ENCODE results near the gene CCDC71L.

CCDC71L gene

DNA sequence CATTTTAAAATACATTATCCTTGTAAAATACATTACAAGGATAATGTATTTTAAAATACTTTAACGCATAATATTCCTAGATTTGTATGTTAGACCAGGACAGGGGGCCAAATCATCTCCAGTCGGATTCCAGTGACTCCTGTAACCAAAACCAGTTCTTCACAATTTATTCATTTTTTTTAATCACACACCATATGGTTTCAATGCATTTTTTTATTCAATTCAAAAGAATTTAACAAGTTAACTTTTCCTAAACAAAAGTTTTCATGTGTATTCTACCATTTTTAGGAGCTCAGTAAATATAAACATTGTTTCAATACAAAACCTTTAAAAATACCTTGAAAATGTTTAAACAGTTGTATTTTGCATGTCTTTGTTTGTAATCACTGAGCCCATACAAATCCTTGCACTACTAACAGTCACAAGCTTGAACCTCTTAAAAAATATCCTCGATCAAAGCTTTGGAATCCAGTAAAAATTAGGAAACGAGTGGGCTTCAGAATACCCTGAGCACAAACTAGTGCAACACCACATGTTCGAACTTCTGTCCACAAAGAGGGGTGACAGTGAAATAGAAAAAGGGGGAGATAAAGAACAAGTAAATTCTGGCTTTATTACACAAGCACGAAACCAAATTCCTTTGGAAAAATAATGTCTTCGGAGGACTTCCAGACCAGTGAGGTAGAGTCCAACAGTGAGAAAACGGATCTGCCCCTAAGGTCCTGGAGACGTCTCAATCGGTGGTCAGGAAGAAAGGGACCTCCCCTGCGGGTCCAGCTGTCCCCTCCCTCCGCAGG is 1.6 kb downstream of the CCDC71L start:
- no peak for DNase-seq (ENCODE audit: low spot score)

DNA sequence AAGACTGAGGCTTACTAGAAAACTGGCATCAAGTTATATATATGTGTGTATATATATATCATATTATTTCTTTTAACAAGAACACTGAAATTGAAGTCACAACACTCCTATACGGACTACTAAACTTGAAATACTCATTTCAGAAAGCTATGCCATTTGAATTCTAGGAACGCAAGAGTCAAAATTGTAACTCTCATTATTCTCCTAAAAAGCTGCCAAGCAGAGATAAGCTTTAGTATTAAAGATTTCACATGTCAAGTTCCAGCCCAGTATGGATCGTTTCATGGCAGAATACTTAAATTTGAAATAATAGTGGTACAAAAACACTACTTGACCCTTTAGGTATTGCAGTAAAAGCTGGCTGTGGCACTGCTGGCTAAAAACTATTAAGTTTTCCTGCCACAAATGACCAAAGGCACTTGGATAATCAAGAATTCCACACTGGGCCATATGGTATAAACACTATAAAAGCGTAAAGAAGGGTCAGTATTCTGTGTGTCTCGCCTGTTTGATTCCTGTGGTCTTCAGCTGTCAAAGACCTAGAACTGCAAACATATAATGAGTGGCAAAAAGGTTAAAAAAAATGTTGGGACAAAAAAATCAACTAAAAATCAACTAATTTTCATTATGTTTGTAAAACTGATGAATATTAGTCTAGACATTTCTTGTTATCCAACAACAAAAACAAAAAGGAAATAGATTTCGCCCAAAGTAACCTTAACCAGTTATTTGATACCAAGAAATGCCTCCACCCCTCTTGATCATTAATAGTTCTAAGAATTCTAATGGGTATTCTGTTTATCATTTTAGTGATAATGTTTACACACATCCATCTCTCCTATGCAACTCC is 2.4 kb downstream of the CCDC71L start:
- DNase-seq (ENCODE audit: low spot score) = no peak

DNA sequence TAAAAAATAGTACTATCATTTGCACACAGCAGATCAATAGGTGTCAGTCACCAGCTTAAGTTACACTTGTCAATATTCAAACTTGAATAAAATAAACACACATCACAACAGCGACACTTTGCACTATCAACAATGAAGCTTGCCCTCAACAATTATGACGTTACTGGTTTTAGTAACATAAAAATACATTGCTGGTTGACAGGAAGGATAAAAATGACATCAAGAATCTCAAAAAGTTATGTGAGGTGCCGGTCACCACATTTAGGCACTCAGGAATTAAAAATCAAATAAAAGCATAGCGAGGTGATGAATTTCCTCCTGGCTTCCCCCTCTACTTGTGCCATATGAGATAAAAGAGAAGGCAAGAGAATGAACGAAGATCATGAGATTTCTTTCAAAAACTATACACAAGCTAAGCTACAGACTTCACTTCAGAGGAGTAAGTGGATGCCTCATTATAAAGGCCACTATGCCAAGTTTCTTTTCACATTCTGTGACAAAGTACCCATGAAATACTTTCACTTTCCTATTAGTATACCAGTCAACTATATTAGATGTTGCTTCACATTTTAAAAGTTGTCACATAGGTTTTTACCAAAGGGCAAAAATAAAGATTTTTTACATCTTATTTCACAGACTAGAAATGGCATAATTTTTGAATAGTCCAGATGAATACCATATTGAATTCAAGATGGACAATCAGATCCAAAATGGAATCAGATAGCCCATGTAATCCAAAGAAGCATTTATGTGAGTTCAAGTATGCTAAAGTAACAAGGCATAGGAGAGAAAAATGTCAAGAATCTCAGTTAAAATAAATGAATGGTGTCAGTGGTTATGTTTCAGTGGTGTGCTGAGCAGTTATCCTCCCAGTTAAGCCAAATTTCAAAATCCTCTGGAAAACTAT is 3.6 kb downstream of the CCDC71L start:
- no peak for DNase-seq (ENCODE audit: low spot score)

DNA sequence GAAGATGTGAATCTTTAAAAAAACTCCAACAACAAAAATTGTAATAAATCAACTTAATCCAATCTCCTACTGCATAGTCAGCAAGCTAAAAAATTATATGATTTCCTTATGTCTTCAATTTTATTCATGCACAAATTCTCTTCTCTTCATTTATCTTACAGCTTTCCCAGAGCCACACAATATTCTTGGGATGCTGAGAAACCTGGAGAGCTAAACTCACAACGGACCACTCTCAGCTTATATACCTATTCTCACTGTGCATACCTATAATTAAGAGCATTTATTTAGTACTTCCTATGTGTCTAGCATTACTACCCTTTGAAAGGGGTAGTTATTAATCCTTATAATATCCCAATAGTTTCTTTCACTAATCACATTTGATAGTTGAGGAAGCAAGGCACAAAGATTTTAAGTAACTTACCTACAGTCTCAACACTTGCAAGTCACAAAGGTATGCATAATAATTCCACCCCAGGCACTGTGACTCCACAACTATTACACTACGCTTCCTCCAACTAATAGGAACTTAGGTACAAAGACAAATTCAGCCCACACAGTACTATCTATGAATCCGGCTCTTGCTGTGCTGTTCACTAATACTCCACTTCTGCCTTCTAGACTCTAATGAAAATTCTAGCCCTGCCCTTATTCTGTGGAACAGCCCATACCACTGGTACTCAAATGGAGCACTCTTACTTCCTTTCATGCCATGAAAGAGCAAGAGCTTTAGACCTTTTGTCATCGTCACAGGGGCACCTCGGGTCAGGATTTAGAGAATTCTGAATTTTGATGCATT is 5.1 kb downstream of the CCDC71L start:
- no peak for DNase-seq (ENCODE audit: low spot score)

DNA sequence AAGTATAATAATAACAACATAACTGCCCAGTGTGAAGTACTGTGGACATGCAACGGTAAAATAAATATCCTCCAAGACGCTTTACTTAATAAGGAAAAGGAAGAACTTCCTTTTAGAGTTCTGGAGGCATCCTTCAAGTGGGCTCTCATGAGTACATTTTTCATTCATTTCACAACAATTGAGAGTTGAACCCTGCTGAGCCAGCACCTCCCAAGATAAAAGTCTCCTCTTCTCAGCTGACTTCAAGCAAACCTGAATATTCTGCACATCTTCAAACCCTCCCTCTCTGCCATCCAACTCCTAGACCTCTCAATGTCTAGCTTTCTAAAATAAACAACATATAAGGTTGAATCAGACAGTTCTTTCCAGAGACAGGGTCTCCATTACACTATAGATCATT is 7.5 kb downstream of the CCDC71L start:
- DNase-seq (ENCODE audit: low spot score) = no peak

DNA sequence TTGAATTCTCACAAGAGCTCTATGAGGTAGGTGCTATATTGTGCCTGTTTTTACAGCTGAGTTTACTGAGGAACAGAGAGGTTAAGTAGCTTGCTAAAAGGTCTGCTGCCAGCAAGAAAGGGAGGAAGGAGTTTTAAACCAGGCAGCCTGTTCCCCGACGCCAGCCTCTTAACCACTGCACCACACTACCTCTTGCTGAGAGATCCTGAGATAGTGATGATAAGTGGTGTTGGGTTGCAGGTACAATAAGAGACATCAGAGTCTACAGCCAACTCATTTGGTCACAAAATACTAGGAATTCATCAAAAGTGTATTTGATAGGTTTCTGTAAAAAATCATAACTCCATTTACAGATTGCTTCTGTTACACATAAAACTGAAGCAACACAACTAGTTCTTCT is 8.0 kb downstream of the CCDC71L start:
- no peak for DNase-seq (ENCODE audit: low spot score)

DNA sequence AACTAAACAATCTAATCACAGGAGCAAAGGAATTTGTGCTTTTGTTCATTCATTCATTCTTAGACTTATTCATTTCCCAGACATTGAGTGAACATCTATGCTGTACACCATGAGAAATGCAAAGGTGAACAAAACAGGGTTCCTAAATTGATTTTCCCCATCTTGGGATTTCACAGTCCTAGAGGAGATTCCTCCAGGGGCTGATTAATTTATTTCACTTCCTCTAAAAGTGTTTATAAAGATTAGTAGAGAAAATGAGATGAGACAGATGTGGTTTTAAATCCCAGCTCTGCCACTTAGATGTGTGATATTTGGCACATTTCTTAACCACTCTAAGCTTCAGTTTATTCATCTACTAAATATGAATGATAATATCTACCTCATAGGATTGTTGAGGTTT is 8.9 kb downstream of the CCDC71L start:
- no peak for DNase-seq (ENCODE audit: low spot score)

DNA sequence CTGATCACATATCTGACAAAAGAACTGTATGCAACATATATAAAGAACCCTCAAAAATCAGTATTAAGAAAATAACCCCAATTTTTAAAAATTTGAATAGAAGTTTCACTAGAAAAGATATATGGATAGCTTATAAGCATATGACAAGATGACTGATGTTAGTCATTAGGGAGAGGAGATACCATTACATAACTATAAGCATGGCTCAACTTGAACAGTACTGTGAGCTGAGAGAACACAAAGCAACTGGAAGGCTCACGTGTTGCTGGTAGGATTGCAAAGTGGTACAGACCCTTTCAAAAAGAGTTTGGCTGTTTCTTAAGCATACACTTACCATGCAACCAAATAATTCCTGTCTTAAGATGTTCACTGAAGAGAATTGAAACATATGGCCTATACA is 14.7 kb downstream of the CCDC71L start:
- DNase-seq (ENCODE audit: low spot score) = no peak

DNA sequence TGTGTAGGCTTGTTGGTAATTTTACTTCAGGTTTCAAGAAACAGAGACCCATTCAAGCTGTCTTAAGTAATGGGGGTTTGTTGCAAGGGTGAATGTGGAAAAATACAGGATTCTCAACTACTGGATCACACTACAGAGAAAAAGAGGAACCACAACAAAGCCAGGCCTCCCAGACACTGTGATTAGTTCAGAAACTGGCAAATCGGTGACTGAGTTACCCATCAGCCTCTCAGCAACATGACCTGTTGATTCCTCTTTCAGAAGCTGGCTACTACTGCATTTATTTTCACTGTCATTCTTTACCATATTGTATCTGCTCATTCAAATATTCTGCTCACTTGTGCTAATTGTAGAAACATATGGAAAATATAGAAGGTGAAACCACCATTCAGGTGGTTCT is 16.0 kb downstream of the CCDC71L start:
- no peak for DNase-seq (ENCODE audit: low spot score)

DNA sequence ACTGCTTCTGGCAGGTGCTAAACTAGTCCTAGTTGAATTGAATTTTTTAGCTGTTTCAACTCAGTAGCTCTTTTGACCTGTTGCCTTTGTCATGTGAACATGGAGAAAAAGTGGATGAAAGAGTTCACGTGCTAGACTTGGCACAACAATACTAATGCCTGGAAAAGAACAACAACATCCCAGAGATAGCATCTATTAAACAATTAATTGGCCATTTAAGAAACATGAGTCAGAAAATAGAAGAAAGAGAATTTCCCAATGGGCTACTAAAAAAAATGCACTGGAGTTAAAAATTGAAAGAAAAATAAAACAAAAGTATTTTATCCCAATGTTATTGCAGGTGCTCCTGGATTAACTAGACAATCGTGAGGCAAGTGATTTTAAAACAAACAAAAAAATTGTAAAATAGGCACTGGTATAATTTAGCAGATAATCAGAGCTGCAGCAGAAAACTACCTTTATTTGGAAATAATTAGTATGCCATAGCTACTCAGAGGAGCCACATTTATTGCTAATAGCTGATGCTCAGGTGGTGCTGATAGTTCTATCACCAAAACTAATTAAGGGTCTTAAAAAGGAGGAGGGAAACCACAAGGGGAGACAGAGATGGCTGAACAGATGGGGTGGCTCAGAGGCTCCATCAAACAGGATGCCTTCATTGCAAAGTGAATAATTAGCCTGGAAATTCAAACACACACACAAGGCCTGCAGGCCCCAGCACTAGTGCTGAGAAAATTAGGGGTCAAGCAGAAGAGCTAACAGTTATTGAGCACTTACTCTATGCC is 17.6 kb downstream of the CCDC71L start:
- DNase-seq (ENCODE audit: low spot score) = no peak

DNA sequence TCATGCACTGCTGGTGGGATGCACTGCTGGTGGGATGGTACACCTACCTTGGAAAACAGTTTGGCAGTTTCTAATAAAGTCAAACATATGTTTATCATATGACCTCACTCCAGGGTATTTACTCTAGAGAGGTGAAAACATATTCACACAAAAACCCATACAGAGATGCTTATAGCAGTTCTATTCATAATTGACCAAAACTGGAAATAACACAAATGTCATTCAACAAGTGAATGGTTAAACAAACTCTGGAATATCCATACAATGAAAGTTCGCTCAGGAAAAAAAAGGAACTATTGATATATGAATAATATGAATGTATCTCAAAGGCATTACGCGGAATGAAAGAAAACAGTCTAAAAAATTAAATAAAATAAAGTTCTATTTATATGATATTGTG is 19.5 kb downstream of the CCDC71L start:
- DNase-seq (ENCODE audit: low spot score) = no peak

DNA sequence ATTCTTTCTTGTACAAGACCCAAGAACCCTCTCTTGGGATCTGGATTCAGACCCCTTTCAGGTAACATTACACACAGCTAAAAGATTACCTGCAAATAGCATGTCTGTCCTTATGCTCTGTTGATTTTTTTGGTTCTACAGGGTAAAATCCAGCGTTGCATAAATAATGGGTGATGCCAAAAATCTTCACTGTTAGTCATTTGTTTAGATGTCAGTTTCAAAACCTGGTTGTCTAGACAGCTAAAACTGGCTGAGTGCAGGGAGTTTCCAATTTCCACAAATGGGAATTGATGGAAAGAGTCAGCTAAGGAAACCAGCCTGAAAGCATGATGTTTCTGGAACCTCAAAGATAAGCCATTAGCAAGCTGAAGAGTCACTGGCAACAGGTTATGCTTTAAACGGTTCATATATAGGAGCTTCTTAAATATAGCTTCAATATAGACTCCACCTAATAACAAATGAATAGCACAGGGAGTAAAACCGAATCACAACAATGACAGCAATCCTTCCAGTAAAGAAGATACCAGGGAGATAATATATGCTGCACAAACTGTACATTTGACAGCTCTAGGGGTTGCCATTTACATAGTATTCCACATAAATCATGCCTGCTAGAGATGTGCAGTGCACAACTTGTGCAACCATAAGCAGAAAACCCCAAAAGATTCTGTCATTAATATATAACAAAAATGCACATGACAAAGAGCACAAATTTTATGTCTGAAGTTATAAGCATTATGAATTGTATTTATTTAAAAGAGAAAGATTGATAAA is 20.4 kb downstream of the CCDC71L start:
- DNase-seq (ENCODE audit: low spot score) = no peak

DNA sequence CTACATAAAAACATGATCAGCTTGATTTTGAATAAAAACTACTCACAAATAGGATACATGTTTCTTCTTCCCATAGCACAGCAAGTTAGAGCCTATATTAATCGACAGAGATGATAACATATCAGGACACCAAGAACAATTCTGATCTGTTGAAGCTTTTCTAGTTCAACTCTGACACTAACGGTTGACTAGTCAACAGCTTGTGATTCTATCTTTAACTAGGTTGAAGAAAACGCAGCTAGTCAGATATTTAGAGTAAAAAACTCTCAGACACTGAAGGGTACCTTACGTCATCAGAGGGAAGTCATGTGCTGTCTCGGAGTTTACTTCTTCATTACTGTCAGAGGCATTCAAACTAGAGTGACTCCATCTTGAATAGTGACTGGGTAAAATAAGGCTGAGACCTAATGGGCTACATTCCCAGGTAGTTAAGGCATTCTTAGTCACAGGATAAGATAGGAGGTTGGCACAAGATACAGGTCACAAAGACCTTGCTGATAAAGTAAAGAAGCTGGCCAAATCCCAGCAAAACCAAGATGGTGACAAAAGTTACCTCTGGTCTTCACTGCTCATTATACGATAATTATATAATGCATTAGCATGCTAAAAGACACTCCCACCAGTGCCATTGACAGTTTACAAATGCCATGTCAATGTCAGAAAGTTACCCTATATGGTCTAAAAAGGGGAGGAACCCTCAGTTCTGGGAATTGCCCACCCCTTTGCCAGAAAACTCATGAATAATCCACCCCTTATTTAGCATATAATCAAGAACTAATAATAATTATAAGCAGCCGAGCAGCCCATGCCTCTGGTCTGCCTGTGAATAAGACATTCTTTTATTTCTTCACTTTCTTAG is 21.3 kb downstream of the CCDC71L start:
- no peak for DNase-seq (ENCODE audit: low spot score)

DNA sequence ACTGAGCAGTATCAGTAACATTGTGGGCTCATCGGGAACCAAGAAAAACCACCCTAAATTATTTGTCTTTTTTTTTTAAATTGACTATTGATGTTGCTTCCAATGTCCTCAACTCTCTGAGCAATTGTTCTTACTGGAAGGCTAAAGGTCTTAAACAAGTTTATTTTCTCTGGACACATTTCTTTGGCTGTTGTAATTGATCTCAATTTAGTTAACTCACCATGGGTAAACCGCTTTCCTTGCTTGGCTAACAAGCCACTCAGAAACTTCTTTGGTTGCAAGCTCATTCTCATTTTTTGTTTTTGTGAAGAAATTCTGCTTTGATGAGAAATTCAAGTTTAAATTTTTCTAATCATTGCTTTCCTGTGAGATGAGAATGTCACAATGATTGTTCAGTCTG is 25.5 kb downstream of the CCDC71L start:
- DNase-seq (ENCODE audit: low spot score) = no peak

DNA sequence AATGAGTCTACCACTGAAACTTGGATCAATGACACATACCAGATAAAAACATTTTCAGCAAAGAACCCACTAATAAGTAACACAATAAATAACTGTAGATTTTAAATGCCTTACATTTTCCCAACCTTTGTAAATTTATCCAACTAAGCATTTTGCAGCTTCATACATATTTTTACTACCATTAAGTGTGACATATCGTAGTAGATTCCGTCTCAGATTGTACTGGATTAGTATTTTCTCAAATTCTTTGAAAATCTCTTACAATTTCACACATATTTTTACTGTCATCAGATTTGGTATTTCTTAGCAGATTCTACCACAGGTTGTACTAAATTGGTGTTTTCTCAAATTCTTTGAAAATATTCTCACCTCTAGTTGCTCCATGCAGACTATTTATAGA is 26.0 kb downstream of the CCDC71L start:
- no peak for DNase-seq (ENCODE audit: low spot score)

DNA sequence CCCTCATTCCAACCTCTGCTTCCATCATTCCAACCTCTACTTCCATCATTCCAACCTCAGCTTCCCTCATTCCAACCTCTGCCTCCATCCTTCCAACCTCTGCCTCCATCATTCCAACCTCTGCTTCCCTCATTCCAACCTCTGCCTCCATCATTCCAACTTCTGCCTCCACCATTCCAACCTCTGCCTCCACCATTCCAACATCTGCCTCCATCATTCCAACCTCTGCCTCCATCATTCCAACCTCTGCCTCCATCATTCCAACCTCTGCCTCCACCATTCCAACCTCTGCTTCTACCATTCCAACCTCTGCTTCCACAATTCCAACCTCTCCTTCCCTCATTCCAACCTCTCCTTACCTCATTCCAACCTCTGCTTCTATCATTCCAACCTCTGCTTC is 30.3 kb downstream of the CCDC71L start:
- no peak for DNase-seq (ENCODE audit: low spot score)

DNA sequence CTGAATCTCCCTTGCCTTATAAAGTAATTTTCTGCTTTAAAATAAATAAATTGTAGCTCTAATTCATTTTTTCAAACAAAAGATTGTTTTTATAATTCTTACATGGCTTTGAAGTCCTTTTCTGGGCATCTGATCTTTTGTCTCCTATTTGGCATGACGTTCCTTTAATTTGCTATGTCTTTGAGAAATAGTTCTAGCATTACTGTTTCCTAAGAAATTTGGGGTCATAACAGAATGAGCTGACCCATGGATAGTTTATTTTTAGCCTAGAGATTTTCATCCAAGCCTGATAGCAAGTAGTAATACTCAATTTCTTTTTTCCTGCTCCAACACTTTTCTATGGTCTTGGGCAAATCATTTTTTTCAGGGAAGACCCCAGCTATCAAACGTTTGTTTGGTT is 31.4 kb downstream of the CCDC71L start:
- DNase-seq (ENCODE audit: low spot score) = no peak

DNA sequence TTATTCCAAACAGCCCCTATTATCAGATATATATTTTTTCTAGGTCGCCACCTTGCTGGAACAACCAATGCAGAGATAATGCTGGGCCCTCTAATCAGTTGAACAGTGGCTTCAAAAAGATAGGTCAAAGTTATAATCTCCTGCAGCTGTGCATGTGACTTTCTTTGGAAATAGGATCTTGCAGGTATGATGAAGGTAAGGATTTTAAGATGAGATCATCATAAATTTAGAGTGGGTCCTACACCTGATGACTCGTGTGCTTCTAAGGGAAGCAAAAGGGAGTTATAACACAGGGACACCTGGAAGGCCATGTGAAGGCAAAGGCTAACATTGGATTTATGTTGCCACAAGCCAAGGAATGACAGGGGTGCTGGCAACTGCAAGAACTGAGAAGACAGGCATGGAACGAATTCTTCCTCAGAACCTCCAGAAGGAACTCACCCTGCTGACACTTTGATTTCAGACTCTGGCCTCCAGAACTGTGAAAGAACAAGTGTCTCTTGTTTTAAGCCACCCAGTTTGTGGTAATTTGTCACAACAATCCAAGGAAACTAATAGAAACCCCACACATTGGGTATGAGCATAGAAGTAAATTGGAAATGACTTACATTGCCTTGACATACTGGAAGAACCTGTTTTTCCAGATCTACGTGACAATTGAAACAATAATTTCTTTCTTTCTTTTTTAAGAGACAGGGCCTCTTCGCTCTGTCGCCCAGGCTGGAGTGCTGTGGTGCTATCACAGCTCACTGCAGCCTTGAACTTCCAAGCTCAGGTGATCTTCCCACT is 34.4 kb downstream of the CCDC71L start:
- no peak for DNase-seq (ENCODE audit: low spot score)

Data from SK-N-DZ (cell line).